ENCODE measurements around the gene NCOR2.

DNA sequence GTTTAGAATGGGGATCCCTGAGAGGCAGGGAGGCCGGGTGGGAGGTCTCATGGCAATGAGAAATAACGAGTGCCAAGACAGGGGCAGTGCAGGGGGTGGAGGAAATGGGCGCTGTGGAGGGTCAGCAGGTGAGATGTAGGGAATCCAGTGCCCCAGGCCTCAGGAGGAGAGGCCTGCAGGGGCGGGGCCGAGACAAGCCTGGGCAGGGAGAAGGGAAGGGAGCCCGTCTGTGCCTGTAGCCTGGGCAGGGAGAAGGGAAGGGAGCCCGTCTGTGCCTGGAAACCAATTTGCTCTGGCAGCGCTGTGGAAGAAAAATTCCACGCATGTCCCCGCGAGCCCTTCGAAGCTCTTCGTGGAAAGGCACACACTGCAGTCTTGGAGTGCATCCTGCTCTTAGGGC lies 10.6 kb upstream of the NCOR2 start:
- TF ChIP-seq, protein P1, sequence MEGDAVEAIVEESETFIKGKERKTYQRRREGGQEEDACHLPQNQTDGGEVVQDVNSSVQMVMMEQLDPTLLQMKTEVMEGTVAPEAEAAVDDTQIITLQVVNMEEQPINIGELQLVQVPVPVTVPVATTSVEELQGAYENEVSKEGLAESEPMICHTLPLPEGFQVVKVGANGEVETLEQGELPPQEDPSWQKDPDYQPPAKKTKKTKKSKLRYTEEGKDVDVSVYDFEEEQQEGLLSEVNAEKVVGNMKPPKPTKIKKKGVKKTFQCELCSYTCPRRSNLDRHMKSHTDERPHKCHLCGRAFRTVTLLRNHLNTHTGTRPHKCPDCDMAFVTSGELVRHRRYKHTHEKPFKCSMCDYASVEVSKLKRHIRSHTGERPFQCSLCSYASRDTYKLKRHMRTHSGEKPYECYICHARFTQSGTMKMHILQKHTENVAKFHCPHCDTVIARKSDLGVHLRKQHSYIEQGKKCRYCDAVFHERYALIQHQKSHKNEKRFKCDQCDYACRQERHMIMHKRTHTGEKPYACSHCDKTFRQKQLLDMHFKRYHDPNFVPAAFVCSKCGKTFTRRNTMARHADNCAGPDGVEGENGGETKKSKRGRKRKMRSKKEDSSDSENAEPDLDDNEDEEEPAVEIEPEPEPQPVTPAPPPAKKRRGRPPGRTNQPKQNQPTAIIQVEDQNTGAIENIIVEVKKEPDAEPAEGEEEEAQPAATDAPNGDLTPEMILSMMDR (IDR thresholded peaks at IDR 0.05): no peak
- no peak for TF ChIP-seq POLR2AphosphoS5 (IDR thresholded peaks at IDR 0.05)
- TF ChIP-seq POLR2A (IDR thresholded peaks at IDR 0.05): no peak

All from suprapubic skin (tissue), 4 donors.